ENCODE data around the gene ZNF423.

ZNF423 gene

DNA sequence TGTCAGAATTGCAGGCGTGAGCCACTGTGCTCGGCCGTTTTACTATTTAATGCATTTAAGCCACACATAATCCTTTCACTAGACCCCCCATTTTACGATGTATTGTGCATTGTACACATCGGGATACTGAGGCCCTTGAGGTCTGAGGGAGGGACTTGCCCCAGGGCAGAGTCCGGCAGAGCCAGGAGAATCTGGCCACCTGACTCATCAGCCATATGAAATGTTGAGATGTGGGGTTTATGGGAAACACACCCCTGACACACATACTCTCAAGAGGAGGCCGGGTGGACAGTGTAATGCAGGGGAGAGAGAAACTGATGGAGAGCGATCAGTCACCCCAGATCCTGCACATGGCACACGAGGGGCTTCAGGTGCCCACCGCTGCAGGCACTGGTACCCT, 196.6 kb downstream of the ZNF423 start:
- DNase-seq, result no peak

GRCh38 chr16:49658531-49658930, 197.4 kb downstream of the ZNF423 start:
- no peak for DNase-seq

DNA sequence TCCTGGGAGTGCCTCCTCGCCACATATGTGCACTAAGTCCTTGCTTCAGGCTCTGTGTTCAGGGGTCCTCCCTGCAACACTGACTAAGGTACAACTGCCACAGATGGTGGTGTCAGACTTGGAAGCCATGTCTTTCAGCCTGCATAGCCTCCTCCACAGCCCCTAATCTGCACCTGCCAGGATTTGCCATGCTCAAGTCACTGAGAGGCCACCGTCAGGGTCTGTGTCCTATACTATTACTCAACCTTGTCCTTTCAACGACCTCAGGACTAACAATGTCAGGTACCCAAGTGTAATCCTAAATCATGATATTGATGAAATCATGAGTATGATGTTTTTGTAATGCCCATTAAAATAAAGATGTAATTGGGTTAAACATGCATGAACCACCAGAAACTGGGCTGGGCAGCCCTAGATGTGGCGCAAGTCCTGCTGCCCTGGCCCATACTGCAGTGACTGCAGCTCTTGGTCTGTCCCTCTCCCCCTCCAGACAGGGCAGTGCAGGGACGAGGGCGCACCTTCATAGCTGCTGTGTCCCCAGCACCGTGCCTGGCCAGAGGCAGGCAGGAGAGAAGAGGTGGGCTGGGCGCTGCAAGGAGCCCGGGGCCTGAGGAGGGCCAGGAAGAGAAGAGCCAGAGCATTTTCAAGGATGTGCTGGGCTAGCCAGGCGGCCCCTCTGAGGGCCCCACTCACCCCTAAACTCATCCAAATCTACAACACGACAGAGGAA, 198.0 kb downstream of the ZNF423 start:
- no peak for DNase-seq

DNA sequence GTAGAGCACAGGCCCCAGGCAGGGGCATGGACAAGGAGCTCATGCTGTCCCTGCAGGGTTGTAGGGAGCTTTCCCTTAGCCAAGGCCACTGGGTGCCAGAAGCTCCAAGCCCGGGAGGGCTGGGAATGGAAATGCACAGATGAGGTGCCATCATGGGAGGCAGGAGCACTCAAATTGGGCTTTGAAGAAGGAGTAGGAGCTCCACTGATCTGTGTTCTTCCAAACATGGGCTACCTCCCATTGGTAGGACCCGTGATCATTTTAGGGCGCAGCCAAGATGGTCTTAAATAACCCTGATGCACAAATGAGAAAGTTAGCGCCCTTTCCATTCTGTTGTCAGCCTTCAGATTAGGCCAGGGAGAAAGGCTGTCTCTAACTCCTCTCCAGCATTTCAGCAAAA, 201.5 kb downstream of the ZNF423 start:
- DNase-seq, result no peak

DNA sequence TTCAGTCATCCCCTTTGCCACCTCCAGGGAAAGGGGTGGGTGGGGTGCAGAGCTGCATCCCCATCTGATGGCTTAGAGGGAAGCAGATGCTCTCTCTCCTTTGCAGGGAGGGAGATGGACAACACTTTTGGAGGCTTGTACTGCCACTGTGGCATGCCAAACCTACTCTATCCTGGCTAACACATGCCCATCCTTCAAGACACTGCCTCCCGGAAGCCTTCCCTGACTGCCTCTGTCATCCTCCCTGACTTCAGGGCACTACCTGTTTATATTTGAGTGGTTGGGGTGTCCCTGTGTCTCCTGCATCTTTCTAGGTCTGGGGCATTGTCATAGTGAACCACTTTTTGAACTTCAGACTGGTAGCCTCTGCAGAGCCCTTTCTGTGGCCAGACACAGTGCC, 202.3 kb downstream of the ZNF423 start:
- no peak for DNase-seq

- DNase-seq, result no peak
Observed at GRCh38 chr16:49653173-49653570, 202.7 kb downstream of the ZNF423 start.

- DNase-seq, result no peak
Observed at GRCh38 chr16:49652456-49653172, 203.3 kb downstream of the ZNF423 start.

DNA sequence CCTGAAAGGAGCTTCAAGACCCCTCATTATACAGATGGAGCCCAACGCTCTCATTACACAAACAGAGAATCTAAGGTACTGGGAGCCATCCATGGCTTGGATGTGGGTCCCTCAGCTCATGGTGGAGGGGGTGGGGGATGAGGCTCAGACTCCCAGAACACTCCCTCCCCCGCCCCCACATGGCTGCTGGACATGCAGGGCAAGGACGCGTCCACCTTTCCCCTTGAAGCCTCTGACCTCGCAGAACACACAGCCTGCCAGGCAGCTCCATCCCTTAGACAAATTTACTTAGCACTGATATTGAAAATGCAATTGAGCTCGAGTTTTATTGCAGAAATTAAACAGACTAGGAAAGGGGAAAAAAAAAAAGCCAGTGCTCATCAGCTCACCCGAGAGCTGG, 203.9 kb downstream of the ZNF423 start:
- no peak for DNase-seq

DNA sequence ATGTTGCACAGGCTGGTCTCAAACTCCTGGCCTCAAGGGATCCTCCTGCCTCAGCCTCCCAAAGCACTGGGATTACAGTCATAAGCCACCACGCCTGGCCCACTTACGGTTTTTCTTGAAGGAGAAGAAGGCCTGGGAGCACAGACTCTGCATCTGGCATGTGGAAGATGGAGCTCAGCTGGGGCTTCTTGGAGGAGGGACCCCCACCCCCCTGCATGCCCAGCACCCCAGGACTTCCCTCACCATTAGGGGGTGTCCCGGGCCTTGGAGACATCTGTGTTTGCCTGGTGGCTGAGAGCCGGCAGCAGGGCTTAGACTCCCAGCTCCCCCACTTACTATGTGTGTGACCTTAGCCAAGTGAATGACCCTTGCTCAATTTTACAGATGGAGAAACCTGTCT, 204.7 kb downstream of the ZNF423 start:
- DNase-seq, result no peak

DNA sequence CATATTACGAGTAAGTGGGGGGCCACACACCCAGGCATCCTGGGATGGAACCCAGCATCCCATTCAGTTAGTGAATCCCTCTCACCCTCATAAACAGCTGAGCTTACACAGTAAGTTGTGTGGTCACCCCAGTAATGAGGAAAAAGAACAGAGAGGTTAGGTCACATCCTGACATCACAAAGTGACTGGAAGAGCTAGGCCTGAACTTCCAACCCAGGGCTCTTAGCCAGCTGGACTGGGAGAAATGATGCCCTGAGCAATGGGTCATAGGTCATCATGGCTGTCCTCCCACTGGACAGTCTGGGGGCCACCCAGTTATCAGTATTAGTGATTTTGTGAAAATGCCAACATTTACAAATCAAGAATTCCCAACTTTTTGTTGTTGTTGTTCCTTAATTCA, 205.3 kb downstream of the ZNF423 start:
- DNase-seq, result no peak

- peak; percentile 1 for DNase-seq
Observed at GRCh38 chr16:49649013-49649765, 206.7 kb downstream of the ZNF423 start.

DNA sequence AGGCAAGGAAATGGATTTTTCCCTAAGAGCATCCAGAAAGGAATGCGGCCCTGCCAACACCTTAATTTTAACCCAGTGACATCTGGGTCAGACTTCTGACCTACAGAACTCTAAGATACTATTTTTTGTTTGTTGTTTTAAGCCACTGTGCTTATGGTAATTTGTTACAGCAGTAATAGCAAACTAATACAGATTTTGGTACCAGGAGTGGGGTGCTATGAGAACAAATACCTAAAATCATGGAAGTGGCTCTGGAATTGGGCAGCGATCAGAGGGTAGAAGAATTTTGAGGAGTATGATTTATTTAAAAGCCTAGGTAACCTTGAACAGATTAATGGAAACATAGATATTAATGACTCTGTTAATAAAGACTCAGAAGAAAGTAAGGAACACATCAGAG, 208.2 kb downstream of the ZNF423 start:
- peak; percentile 5 for DNase-seq

GRCh38 chr16:49645263-49645662, 210.6 kb downstream of the ZNF423 start:
- DNase-seq, result no peak

DNA sequence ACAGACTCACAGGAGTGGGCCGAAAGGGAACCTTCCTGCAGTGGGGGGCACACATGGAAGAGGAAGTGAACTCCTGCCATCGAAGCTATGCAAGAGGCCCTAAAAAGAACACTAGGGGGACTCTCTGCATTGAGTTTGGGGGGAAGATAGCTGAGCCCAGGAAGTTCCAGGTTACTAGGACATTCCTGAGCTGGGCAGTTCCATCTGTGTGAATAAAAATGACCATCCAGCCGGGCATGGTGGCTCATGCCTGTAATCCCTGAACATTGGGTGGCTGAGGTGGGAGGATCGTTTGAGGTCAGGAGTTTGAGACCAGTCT, 211.8 kb downstream of the ZNF423 start:
- DNase-seq, result no peak

- DNase-seq, result peak; percentile 34
Observed at GRCh38 chr16:49643429-49644144, 212.3 kb downstream of the ZNF423 start.

DNA sequence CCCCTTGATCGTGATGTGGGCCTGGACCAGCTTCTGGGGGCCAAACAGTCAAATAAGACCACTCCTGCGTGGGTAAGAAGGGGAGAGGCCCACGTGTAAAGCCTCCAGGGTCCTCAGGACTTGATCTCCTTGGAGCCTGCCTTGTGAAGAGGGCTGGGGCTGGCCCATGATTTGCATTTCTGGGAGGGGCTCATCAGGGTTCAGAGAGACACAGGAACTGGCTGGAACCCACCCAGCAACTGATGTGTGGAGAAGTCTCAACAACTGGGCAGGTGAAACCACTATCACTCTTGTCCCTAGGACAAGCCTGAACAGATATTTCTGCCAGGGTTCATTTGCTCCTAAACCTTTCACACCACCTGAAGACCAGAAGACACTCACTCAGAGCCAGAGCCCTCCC, 214.7 kb downstream of the ZNF423 start:
- DNase-seq, result peak; percentile 20

- peak; percentile 36 for DNase-seq
Observed at GRCh38 chr16:49640581-49640980, 215.3 kb downstream of the ZNF423 start.

GRCh38 chr16:49639739-49640431, 216.0 kb downstream of the ZNF423 start:
- DNase-seq, result peak; percentile 81

GRCh38 chr16:49638673-49639610, 217.0 kb downstream of the ZNF423 start:
- DNase-seq, result peak; percentile 53

DNA sequence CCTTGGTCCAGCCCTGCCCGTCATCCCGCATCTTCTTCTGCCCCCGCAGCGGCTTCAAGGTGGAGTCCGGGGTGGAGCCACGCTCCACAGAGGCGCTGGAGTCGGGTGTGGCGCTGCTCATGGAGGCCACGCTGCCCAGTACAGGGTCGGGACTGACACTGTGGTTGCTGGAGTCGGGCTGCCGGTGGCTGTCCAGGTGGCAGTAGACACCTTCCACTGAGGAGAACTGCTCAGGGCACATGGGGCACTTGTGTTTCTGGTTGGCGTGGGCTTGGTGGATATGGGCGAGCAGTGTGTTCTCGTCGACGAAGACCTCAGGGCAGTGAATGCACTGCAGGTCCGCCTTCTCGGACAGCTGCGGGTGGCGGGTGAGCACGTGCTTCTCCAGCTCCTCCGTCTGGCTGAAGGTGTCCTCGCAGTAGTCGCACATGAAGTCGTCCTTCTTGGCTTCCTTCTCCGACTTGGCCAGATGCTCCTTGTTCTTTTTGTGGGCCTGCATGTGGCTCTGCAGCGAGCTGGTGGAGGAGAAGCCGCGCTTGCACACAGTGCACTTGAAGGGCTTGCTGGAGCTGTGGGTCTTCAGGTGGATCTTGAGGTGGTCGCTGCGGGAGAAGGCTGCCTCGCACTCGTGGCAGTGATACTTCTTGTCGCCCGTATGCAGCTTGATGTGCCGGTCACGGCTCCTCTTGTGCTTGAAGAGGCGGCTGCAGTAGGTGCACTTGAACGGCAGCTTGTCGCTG, 217.8 kb downstream of the ZNF423 start:
- peak; percentile 24 for DNase-seq

GRCh38 chr16:49637511-49637910, 218.4 kb downstream of the ZNF423 start:
- DNase-seq, result no peak
